HG02588 (cell line): ENCODE measurements around the gene ZFYVE19.

Source experiments
- ATAC-seq: cut with Tn5 transposase; IDR thresholded peaks from one replicate; pipeline ENCODE4 v1.9.1; 2021; ENCODE audit warnings: mild to moderate bottlenecking, moderate library complexity; ENCODE audit not compliant: unreplicated experiment

ZFYVE19 gene

GRCh38 chr15:40775740-40776536 lies 31.0 kb upstream of the ZFYVE19 start:
- no peak for ATAC-seq

- ATAC-seq: no peak
Observed at GRCh38 chr15:40776537-40777141, 30.2 kb upstream of the ZFYVE19 start.

- ATAC-seq: no peak
Observed at GRCh38 chr15:40782609-40783227, 24.2 kb upstream of the ZFYVE19 start.

- ATAC-seq: no peak
Observed at GRCh38 chr15:40785164-40785563, 21.7 kb upstream of the ZFYVE19 start.

- ATAC-seq: no peak
Observed at GRCh38 chr15:40785814-40786213, 21.1 kb upstream of the ZFYVE19 start.

GRCh38 chr15:40787344-40787841 lies 19.5 kb upstream of the ZFYVE19 start:
- ATAC-seq: no peak

- no peak for ATAC-seq
Observed at GRCh38 chr15:40787991-40788390, 18.9 kb upstream of the ZFYVE19 start.

GRCh38 chr15:40789119-40789518 lies 17.8 kb upstream of the ZFYVE19 start:
- no peak for ATAC-seq

- ATAC-seq: no peak
Observed at GRCh38 chr15:40789999-40790398, 16.9 kb upstream of the ZFYVE19 start.

- no peak for ATAC-seq
Observed at GRCh38 chr15:40790718-40791117, 16.2 kb upstream of the ZFYVE19 start.

- ATAC-seq: no peak
Observed at GRCh38 chr15:40792394-40792793, 14.5 kb upstream of the ZFYVE19 start.

- ATAC-seq: no peak
Observed at GRCh38 chr15:40793216-40793989, 13.5 kb upstream of the ZFYVE19 start.

- no peak for ATAC-seq
Observed at GRCh38 chr15:40796041-40796440, 10.8 kb upstream of the ZFYVE19 start.

GRCh38 chr15:40796512-40796911 lies 10.4 kb upstream of the ZFYVE19 start:
- ATAC-seq: no peak

GRCh38 chr15:40799523-40799922 lies 7.4 kb upstream of the ZFYVE19 start:
- ATAC-seq: no peak

- ATAC-seq: no peak
Observed at GRCh38 chr15:40803076-40803475, 3.8 kb upstream of the ZFYVE19 start.

- ATAC-seq: no peak
Observed at GRCh38 chr15:40803688-40804087, 3.2 kb upstream of the ZFYVE19 start.

GRCh38 chr15:40806672-40807027 lies 239 bp upstream of the ZFYVE19 start:
- ATAC-seq: no peak

- no peak for ATAC-seq
Observed at GRCh38 chr15:40807888-40808461, 1.1 kb downstream of the ZFYVE19 start.

- no peak for ATAC-seq
Observed at GRCh38 chr15:40808861-40809450, 2.1 kb downstream of the ZFYVE19 start.
